HepG2 (cell line): Measurements from ENCODE around the gene UGT2B11.

Experiments
- CHD4 ChIP-seq: fragments of 200-600 bp; sonication (generic); IDR thresholded peaks from 2 replicates; pipeline ENCODE4 v1.7.0; 2017; ENCODE audit warnings: mild to moderate bottlenecking, low read length, borderline replicate concordance
- CREB3 ChIP-seq: sonication (generic); formaldehyde crosslinking; IDR thresholded peaks from 2 replicates; pipeline ENCODE4 v1.5.0; 2020; ENCODE audit warnings: missing genetic modification reagents
- CTCF ChIP-seq: sonication (generic); formaldehyde crosslinking; IDR thresholded peaks from 2 replicates; pipeline ENCODE4 v1.5.0; 2020; ENCODE audit warnings: mild to moderate bottlenecking, missing genetic modification reagents, moderate library complexity
- RBM39 ChIP-seq: fragments of 200-400 bp; formaldehyde crosslinking; IDR thresholded peaks from one replicate; pipeline ENCODE4 v1.6.1; 2018; ENCODE audit warnings: antibody characterized with exemption, mild to moderate bottlenecking, low read depth, low read length; ENCODE audit not compliant: poor library complexity, severe bottlenecking
- ZNF232 ChIP-seq: sonication (generic); formaldehyde crosslinking; IDR thresholded peaks from 2 replicates; pipeline ENCODE4 v1.4.0; 2020; ENCODE audit warnings: missing genetic modification reagents, borderline replicate concordance
- ZNF776 ChIP-seq: sonication (generic); formaldehyde crosslinking; IDR thresholded peaks from 2 replicates; pipeline ENCODE4 v1.4.0; 2020; ENCODE audit warnings: mild to moderate bottlenecking, missing genetic modification reagents
- ZSCAN20 ChIP-seq: sonication (generic); formaldehyde crosslinking; IDR thresholded peaks from 2 replicates; pipeline ENCODE4 v1.4.0; 2020; ENCODE audit warnings: missing genetic modification reagents, mild to moderate bottlenecking, borderline replicate concordance

- no peak for TF ChIP-seq ZNF776 (CRISPR knock-in tag)
- TF ChIP-seq CTCF (CRISPR knock-in tag) = no peak
- no peak for TF ChIP-seq CREB3 (CRISPR knock-in tag)
- TF ChIP-seq RBM39 = no peak
- TF ChIP-seq ZNF232 (CRISPR knock-in tag) = no peak
- TF ChIP-seq ZSCAN20 = no peak
- TF ChIP-seq CHD4 = no peak
Observed at GRCh38 chr4:69167300-69167699, 47.2 kb downstream of the UGT2B11 start.
